Dendritic cell treated with granulocyte-macrophage colony-stimulating factor and Interleukin-4, amounts not matched to agents 40 ng/mL and 50 ng/mL, for 4 days (primary cell): Measurements from ENCODE around the gene ADGRG3.
"Not testable (repeated sequence)": the region's sequence is repeated elsewhere in the genome, so short reads cannot be mapped to it uniquely, and the experiment has no call there.

Experiments
- H3K27ac Mint-ChIP-seq: one replicate; pipeline ENCODE4 v1.8.0; 2022; ENCODE audit warnings: mild to moderate bottlenecking, mixed read lengths
- H3K27me3 Mint-ChIP-seq: one replicate; pipeline ENCODE4 v1.8.0; 2022; ENCODE audit warnings: mild to moderate bottlenecking, mixed read lengths
- H3K36me3 Mint-ChIP-seq: one replicate; pipeline ENCODE4 v1.8.0; 2022; ENCODE audit warnings: low read depth, mixed read lengths
- H3K4me1 Mint-ChIP-seq: one replicate; pipeline ENCODE4 v1.8.0; 2022; ENCODE audit warnings: low read depth, mixed read lengths
- H3K4me3 Mint-ChIP-seq: one replicate; pipeline ENCODE4 v1.8.0; 2022; ENCODE audit warnings: mild to moderate bottlenecking, moderate library complexity, mixed read lengths
- H3K9me3 Mint-ChIP-seq: one replicate; pipeline ENCODE4 v1.8.0; 2022; ENCODE audit warnings: mixed read lengths
- intact Hi-C: fragments of 100-400 bp; cut with micrococcal nuclease; formaldehyde crosslinking; loops from one replicate; pipeline ENCODE4 v1.15.0; 2022

Gene ADGRG3

GRCh38 chr16:57704011-57704904, 36.2 kb downstream of the ADGRG3 start:
- Mint-ChIP-seq H3K27me3 (peaks cover 7% of the 10 kb centered on the region), H3K4me3 (no peak overlapping the region), H3K36me3 (no peaks in the 10 kb centered on the region), H3K4me1 (no peaks in the 10 kb centered on the region), H3K9me3 (no peaks in the 10 kb centered on the region), H3K27ac (no peak overlapping the region)
- intact Hi-C loops: no loop called here

GRCh38 chr16:57704905-57705852, 37.1 kb downstream of the ADGRG3 start:
- Mint-ChIP-seq H3K4me1 (no peaks in the 10 kb centered on the region), H3K9me3 (no peaks in the 10 kb centered on the region), H3K27me3 (peaks cover 7% of the 10 kb centered on the region), H3K27ac (no peak overlapping the region), H3K4me3 (no peak overlapping the region), H3K36me3 (no peaks in the 10 kb centered on the region)
- intact Hi-C loops: no loop called here

GRCh38 chr16:57706717-57707116, 38.6 kb downstream of the ADGRG3 start:
- Mint-ChIP-seq H3K36me3 (no peaks in the 10 kb centered on the region), H3K27me3 (peaks cover 10% of the 10 kb centered on the region), H3K4me1 (no peaks in the 10 kb centered on the region), H3K4me3 (no peak overlapping the region), H3K9me3 (no peaks in the 10 kb centered on the region), H3K27ac (no peak overlapping the region)
- intact Hi-C loops: no loop called here

- intact Hi-C loops: no loop called here
- H3K27ac Mint-ChIP-seq: no peak overlapping the region
- H3K27me3 Mint-ChIP-seq: peaks cover 10% of the 10 kb centered on the region
- H3K36me3 Mint-ChIP-seq: no peaks in the 10 kb centered on the region
- H3K4me3 Mint-ChIP-seq: no peak overlapping the region
- H3K4me1 Mint-ChIP-seq: no peaks in the 10 kb centered on the region
- no peaks in the 10 kb centered on the region for H3K9me3 Mint-ChIP-seq
Measured at GRCh38 chr16:57707331-57707730, 39.2 kb downstream of the ADGRG3 start.

- no peak overlapping the region for H3K4me3 Mint-ChIP-seq
- no peaks in the 10 kb centered on the region for H3K4me1 Mint-ChIP-seq
- H3K27me3 Mint-ChIP-seq: peaks cover 10% of the 10 kb centered on the region
- no peaks in the 10 kb centered on the region for H3K9me3 Mint-ChIP-seq
- no peaks in the 10 kb centered on the region for H3K36me3 Mint-ChIP-seq
- intact Hi-C loops: no loop called here
- no peak overlapping the region for H3K27ac Mint-ChIP-seq
Measured at GRCh38 chr16:57708168-57708567, 40.1 kb downstream of the ADGRG3 start.

GRCh38 chr16:57709663-57710062, 41.6 kb downstream of the ADGRG3 start:
- intact Hi-C loops: no loop called here
- Mint-ChIP-seq H3K4me3 (no peak overlapping the region), H3K36me3 (no peaks in the 10 kb centered on the region), H3K9me3 (no peaks in the 10 kb centered on the region), H3K27me3 (peaks cover 8% of the 10 kb centered on the region), H3K27ac (no peak overlapping the region), H3K4me1 (no peaks in the 10 kb centered on the region)

- Mint-ChIP-seq H3K4me3 (no peak overlapping the region), H3K27ac (no peak overlapping the region), H3K4me1 (no peaks in the 10 kb centered on the region), H3K27me3 (peaks cover 2% of the 10 kb centered on the region), H3K36me3 (no peaks in the 10 kb centered on the region), H3K9me3 (no peaks in the 10 kb centered on the region)
- intact Hi-C loops: no loop called here
Measured at GRCh38 chr16:57711346-57711745, 43.2 kb downstream of the ADGRG3 start.

GRCh38 chr16:57711993-57712392, 43.9 kb downstream of the ADGRG3 start:
- Mint-ChIP-seq H3K4me3 (no peak overlapping the region), H3K36me3 (no peaks in the 10 kb centered on the region), H3K4me1 (no peaks in the 10 kb centered on the region), H3K27me3 (peaks cover 2% of the 10 kb centered on the region), H3K9me3 (no peaks in the 10 kb centered on the region), H3K27ac (no peak overlapping the region)
- intact Hi-C loops: no loop called here

GRCh38 chr16:57712569-57712968, 44.5 kb downstream of the ADGRG3 start:
- intact Hi-C loops, H3K4me3 Mint-ChIP-seq, H3K36me3 Mint-ChIP-seq, H3K9me3 Mint-ChIP-seq, H3K4me1 Mint-ChIP-seq, H3K27me3 Mint-ChIP-seq, H3K27ac Mint-ChIP-seq: not testable (repeated sequence)

GRCh38 chr16:57713596-57713995, 45.5 kb downstream of the ADGRG3 start:
- Mint-ChIP-seq H3K4me1 (no peaks in the 10 kb centered on the region), H3K27me3 (peaks cover 2% of the 10 kb centered on the region), H3K27ac (no peak overlapping the region), H3K36me3 (no peaks in the 10 kb centered on the region), H3K4me3 (no peak overlapping the region), H3K9me3 (no peaks in the 10 kb centered on the region)
- intact Hi-C loops: no loop called here

GRCh38 chr16:57714047-57714446, 45.9 kb downstream of the ADGRG3 start:
- Mint-ChIP-seq H3K9me3 (no peaks in the 10 kb centered on the region), H3K4me3 (no peak overlapping the region), H3K27ac (no peak overlapping the region), H3K27me3 (peaks cover 2% of the 10 kb centered on the region), H3K36me3 (no peaks in the 10 kb centered on the region), H3K4me1 (no peaks in the 10 kb centered on the region)
- intact Hi-C loops: no loop called here

- Mint-ChIP-seq H3K27ac (no peak overlapping the region), H3K9me3 (no peaks in the 10 kb centered on the region), H3K4me1 (no peaks in the 10 kb centered on the region), H3K27me3 (no peaks in the 10 kb centered on the region), H3K36me3 (no peaks in the 10 kb centered on the region), H3K4me3 (no peak overlapping the region)
- intact Hi-C loops: loop anchor here (1.0 to 5.0 kb wide), 3 partner anchors 71 to 143 kb away; no protein-coding TSS in a partner anchor
Measured at GRCh38 chr16:57720142-57720575, 52.1 kb downstream of the ADGRG3 start.

- Mint-ChIP-seq H3K36me3 (no peaks in the 10 kb centered on the region), H3K9me3 (no peaks in the 10 kb centered on the region), H3K27ac (no peak overlapping the region), H3K4me3 (no peak overlapping the region), H3K27me3 (no peaks in the 10 kb centered on the region), H3K4me1 (no peaks in the 10 kb centered on the region)
- intact Hi-C loops: loop anchor here (2.0 to 5.0 kb wide), 2 partner anchors 129 to 145 kb away; no protein-coding TSS in a partner anchor
Measured at GRCh38 chr16:57721356-57722209, 53.5 kb downstream of the ADGRG3 start.
